ENCODE data around the gene CYP3A5. TPM values are rescaled to one million over a fixed set of nuclear protein-coding genes. Genes with fewer than 3 reads are reported as not detected.

Gene CYP3A5
- total RNA-seq, 1 experiment from 2014 or later: not detected

DNA sequence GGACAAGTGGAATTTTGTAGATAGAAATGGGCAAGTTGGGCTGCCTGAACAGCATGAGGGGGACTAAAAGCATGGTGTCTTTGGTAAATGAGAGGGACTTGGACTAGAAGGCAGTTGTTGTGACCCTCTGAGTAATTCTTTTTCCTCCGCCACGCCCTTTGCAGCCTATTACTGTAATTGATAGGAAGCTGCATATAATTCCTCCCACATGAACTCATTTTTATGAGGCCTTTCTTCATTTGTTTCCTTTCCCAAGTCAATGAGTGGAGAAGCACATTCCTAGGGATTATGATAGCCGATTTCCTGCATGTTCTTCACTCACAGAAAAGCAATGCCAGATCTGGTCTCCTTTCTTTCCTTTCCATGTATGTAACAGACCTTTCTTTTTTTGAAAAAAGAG is 35.4 kb downstream of the CYP3A5 start:
- H3K27ac Mint-ChIP-seq: no peak overlapping the region; a peak in 1 of 7 replicates
- H3K36me3 Mint-ChIP-seq (ENCODE audit: insufficient read depth in 1 of 3, low read depth in 3 of 3): peaks cover 9 to 15% (median 15%) of the 10 kb centered on the region in 3 experiments
- TF ChIP-seq, protein P1, sequence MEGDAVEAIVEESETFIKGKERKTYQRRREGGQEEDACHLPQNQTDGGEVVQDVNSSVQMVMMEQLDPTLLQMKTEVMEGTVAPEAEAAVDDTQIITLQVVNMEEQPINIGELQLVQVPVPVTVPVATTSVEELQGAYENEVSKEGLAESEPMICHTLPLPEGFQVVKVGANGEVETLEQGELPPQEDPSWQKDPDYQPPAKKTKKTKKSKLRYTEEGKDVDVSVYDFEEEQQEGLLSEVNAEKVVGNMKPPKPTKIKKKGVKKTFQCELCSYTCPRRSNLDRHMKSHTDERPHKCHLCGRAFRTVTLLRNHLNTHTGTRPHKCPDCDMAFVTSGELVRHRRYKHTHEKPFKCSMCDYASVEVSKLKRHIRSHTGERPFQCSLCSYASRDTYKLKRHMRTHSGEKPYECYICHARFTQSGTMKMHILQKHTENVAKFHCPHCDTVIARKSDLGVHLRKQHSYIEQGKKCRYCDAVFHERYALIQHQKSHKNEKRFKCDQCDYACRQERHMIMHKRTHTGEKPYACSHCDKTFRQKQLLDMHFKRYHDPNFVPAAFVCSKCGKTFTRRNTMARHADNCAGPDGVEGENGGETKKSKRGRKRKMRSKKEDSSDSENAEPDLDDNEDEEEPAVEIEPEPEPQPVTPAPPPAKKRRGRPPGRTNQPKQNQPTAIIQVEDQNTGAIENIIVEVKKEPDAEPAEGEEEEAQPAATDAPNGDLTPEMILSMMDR (conservative IDR thresholded peaks at IDR 0.05): no peak
- peaks cover 7% of the 10 kb centered on the region in 2 experiments for H3K4me1 Mint-ChIP-seq
- no peak overlapping the region for H3K18ac ChIP-seq (ENCODE audit: insufficient read length, low read depth, low read length)
- no peaks in the 10 kb centered on the region for H4K20me1 ChIP-seq (ENCODE audit: control insufficient read depth, insufficient read depth, insufficient read length)
- H2BK12ac ChIP-seq (ENCODE audit: insufficient read length, low read depth, low read length): no peak overlapping the region
- H2BK15ac ChIP-seq (ENCODE audit: low read depth, low read length): no peak overlapping the region
- H3K9me3 ChIP-seq (ENCODE audit: control insufficient read depth, low read depth, low read length): no peaks in the 10 kb centered on the region
- H3K4me3 Mint-ChIP-seq: no peak overlapping the region
- H2BK5ac ChIP-seq (ENCODE audit: insufficient read length, low read length): no peak overlapping the region
- H3K4me1 ChIP-seq (ENCODE audit: insufficient read depth, low read length): no peaks in the 10 kb centered on the region
- peaks cover 3 to 9% of the 10 kb centered on the region in 2 experiments; a peak in 3 of 5 replicates for H3K9me3 Mint-ChIP-seq
- H3K4ac ChIP-seq (ENCODE audit: low read depth, low read length): no peak overlapping the region
- H3K27ac ChIP-seq (ENCODE audit: insufficient read length, low read depth, low read length): no peak overlapping the region
- H3K56ac ChIP-seq (ENCODE audit: insufficient read length, low read depth, low read length): no peak overlapping the region
- no peak overlapping the region for H4K91ac ChIP-seq (ENCODE audit: insufficient read length, low read depth, low read length)
- H3K14ac ChIP-seq (ENCODE audit: insufficient read depth, low read length): no peak overlapping the region
- H3K79me1 ChIP-seq (ENCODE audit: insufficient read depth, low read depth, low read length, poor library complexity, severe bottlenecking): no peaks in the 10 kb centered on the region
- H3T11ph ChIP-seq (ENCODE audit: low read length): no peak overlapping the region
- no peak overlapping the region for H4K5ac ChIP-seq (ENCODE audit: insufficient read length, low read depth, low read length)
- H2AK5ac ChIP-seq (ENCODE audit: insufficient read length, low read length): no peak overlapping the region
- no peaks in the 10 kb centered on the region for H3K23me2 ChIP-seq (ENCODE audit: insufficient read length, low read depth, low read length, poor library complexity, severe bottlenecking)
- no peak overlapping the region for H3K9ac ChIP-seq (ENCODE audit: extremely low read depth, insufficient read length, low read length)
- no peak overlapping the region for H2BK20ac ChIP-seq (ENCODE audit: low read depth, low read length, poor library complexity, severe bottlenecking)
- no peaks in the 10 kb centered on the region for H3K27me3 Mint-ChIP-seq (ENCODE audit: low read depth)
- H3K4me2 ChIP-seq (ENCODE audit: insufficient read depth, insufficient read length, low read length): no peak overlapping the region
- H3K79me2 ChIP-seq (ENCODE audit: insufficient read depth, low read length): no peaks in the 10 kb centered on the region
- no CpG with 5 or more reads among the region's 3 CpGs for WGBS (ENCODE audit: extremely low coverage, insufficient read length, low lambda C conversion rate)
- H2AFZ ChIP-seq (ENCODE audit: low read length): no peak overlapping the region
- no peak overlapping the region for H2BK120ac ChIP-seq (ENCODE audit: low read depth, low read length, poor library complexity, severe bottlenecking)
- DNase-seq: no peak
- no peak overlapping the region for H3K23ac ChIP-seq (ENCODE audit: insufficient read length, low read depth, low read length)
- no peaks in the 10 kb centered on the region for H3K27me3 ChIP-seq (ENCODE audit: insufficient read depth, low read length)
- no peak overlapping the region for H4K8ac ChIP-seq (replicated peaks; ENCODE audit: insufficient read length, low read depth, low read length)
